HepG2 (cell line): ENCODE data around the gene NDUFS7. TPM values are rescaled to one million over a fixed set of nuclear protein-coding genes. Genes with fewer than 3 reads are reported as not detected.
A peak's percentile ranks its signal among the peaks of the same experiment; 100 is the strongest.

Source experiments
- AHDC1 ChIP-seq: sonication (generic); formaldehyde crosslinking; IDR thresholded peaks from 2 replicates; pipeline ENCODE4 v1.5.1; 2020; ENCODE audit warnings: mild to moderate bottlenecking, missing genetic modification reagents, borderline replicate concordance
- HOXA3 ChIP-seq: sonication (generic); formaldehyde crosslinking; IDR thresholded peaks from 2 replicates; pipeline ENCODE4 v1.5.0; 2020; ENCODE audit warnings: missing genetic modification reagents
- HOXD1 ChIP-seq: sonication (generic); formaldehyde crosslinking; IDR thresholded peaks from 2 replicates; pipeline ENCODE4 v1.5.0; 2020; ENCODE audit warnings: missing genetic modification reagents
- IKZF1 ChIP-seq: fragments of 450-650 bp; IDR thresholded peaks from 2 replicates; pipeline ENCODE4 v1.7.1; 2016
- MATR3 ChIP-seq: sonication (generic); formaldehyde crosslinking; IDR thresholded peaks from 2 replicates; pipeline ENCODE4 v1.4.0; 2020; ENCODE audit warnings: missing genetic modification reagents
- NFIC ChIP-seq: IDR thresholded peaks from 2 replicates; pipeline ENCODE4 v1.6.1; 2012; ENCODE audit warnings: mild to moderate bottlenecking, low read length, inconsistent platforms
- SMC3 ChIP-seq: IDR thresholded peaks from 2 replicates; pipeline ENCODE4 v1.6.1; 2011; ENCODE audit warnings: low read length, improper control_type of control experiment
- SP1 ChIP-seq, 2 experiments: fragments of 450-650 bp in 1 of 2; sonication (generic) in 1 of 2; formaldehyde crosslinking in 1 of 2; IDR thresholded peaks; 2 replicates each; pipeline versions ENCODE4 v1.4.0 to v1.6.1; 2016 to 2020; ENCODE audit warnings: missing genetic modification reagents in 1 of 2
- TBP ChIP-seq: sonication (generic); formaldehyde crosslinking; IDR thresholded peaks from 2 replicates; pipeline ENCODE4 v1.5.0; 2020; ENCODE audit warnings: missing genetic modification reagents
- TFAP4 ChIP-seq: sonication (generic); IDR thresholded peaks from 2 replicates; pipeline ENCODE4 v1.6.1; 2016; ENCODE audit warnings: low read depth, borderline replicate concordance
- THAP8 ChIP-seq: sonication (generic); formaldehyde crosslinking; IDR thresholded peaks from 2 replicates; pipeline ENCODE4 v1.5.1; 2020; ENCODE audit warnings: missing genetic modification reagents, mild to moderate bottlenecking, borderline replicate concordance
- ZBTB46 ChIP-seq: sonication (generic); formaldehyde crosslinking; IDR thresholded peaks from 2 replicates; pipeline ENCODE4 v1.4.0; 2020; ENCODE audit warnings: mild to moderate bottlenecking, missing genetic modification reagents, borderline replicate concordance
- ZNF10 ChIP-seq: sonication (generic); formaldehyde crosslinking; IDR thresholded peaks from 2 replicates; pipeline ENCODE4 v1.4.0; 2020; ENCODE audit warnings: mild to moderate bottlenecking, low read depth, missing genetic modification reagents, borderline replicate concordance
- ZNF180 ChIP-seq: sonication (generic); formaldehyde crosslinking; IDR thresholded peaks from 2 replicates; pipeline ENCODE4 v1.4.0; 2020; ENCODE audit warnings: low read depth, missing genetic modification reagents, borderline replicate concordance
- ZNF234 ChIP-seq: sonication (generic); formaldehyde crosslinking; conservative IDR thresholded peaks from 2 replicates; pipeline ENCODE4 v1.5.1; 2020; ENCODE audit warnings: mild to moderate bottlenecking, missing genetic modification reagents
- ZNF280B ChIP-seq: sonication (generic); formaldehyde crosslinking; IDR thresholded peaks from 2 replicates; pipeline ENCODE4 v1.5.0; 2020; ENCODE audit warnings: missing genetic modification reagents, mild to moderate bottlenecking, borderline replicate concordance
- ZNF382 ChIP-seq: sonication (generic); formaldehyde crosslinking; IDR thresholded peaks from 2 replicates; pipeline ENCODE4 v1.5.0; 2020; ENCODE audit warnings: missing genetic modification reagents, mild to moderate bottlenecking, borderline replicate concordance
- ZNF614 ChIP-seq: IDR thresholded peaks from 2 replicates; pipeline ENCODE4 v1.6.1; 2018; ENCODE audit warnings: missing biosample characterization, missing genetic modification reagents, inconsistent platforms, borderline replicate concordance
- polyA plus RNA-seq, 8 experiments: library from polyadenylated mRNA; depleted of rRNA in 3 of 8; stranded (reverse) in 7 of 8; unstranded in 1 of 8; fragments of >200 nt; fragmentation: Illumina TruSeq in 4 of 8; extraction: Trizol in 4 of 8; gene quantifications; 2 replicates each; pipeline versions ENCODE4 v1.2.1 to v1.2.3, GENCODE V29; 2011 to 2016; ENCODE audit warnings: low read depth in 4 of 8, missing spikeins in 1 of 8, mixed read lengths in 1 of 8; ENCODE audit not compliant: insufficient read depth in 1 of 8
- total RNA-seq, 5 experiments: library from RNA; depleted of rRNA; stranded (reverse); fragments of >200 nt; fragmentation: Illumina TruSeq; extraction: Trizol; gene quantifications; 2 replicates each; pipeline ENCODE4 v1.2.3, GENCODE V29; 2016; ENCODE audit warnings: low read depth in 1 of 5

NDUFS7 gene
- total and polyA plus RNA-seq, 2 of the 13 experiments (the other 11 are each of a cell fraction or from before 2014, with no cell fraction given) = 34.3 to 66.9 TPM

GRCh38 chr19:1383312-1384084, at the start of gene NDUFS7 (continued):
- no peak for TF ChIP-seq IKZF1
- peak; percentile 92 for TF ChIP-seq TBP (CRISPR knock-in tag)
- TF ChIP-seq AHDC1 (CRISPR knock-in tag) = peak; percentile 81; the same call in 1 of the 2 replicates
- TF ChIP-seq THAP8 = peak; percentile 21; the same call in 1 of the 2 replicates
- no peak for TF ChIP-seq ZNF382
- TF ChIP-seq ZNF614 (CRISPR knock-in tag) = peak; percentile 93
- 0 out of 2 replicates have a peak, but pooled peaks have one; percentile 80 for TF ChIP-seq ZNF180 (CRISPR knock-in tag)
- peak; percentile 70; the same call in 1 of the 2 replicates for TF ChIP-seq TFAP4
- TF ChIP-seq HOXD1 = no peak; the same call in 1 of the 2 replicates
- TF ChIP-seq HOXA3 (CRISPR knock-in tag) = peak; percentile 99
- peak; percentile 70; the same call in 1 of the 2 replicates for TF ChIP-seq ZBTB46 (CRISPR knock-in tag)
- TF ChIP-seq NFIC = 0 out of 2 replicates have a peak, but pooled peaks have one; percentile 47
- no peak; the same call in 1 of the 2 replicates for TF ChIP-seq SMC3
- TF ChIP-seq ZNF280B = peak; percentile 60
- peak; percentile 97 for TF ChIP-seq ZNF234 (CRISPR knock-in tag)
- no peak for TF ChIP-seq MATR3 (CRISPR knock-in tag)
- TF ChIP-seq ZNF10 = peak; percentile 87; the same call in 1 of the 2 replicates
- no peak for TF ChIP-seq SP1 (IDR thresholded peaks at IDR 0.05)
- peak; percentile 83 for TF ChIP-seq SP1 (CRISPR knock-in tag; IDR thresholded peaks at IDR 0.05)
